Stimulated activated CD4-positive, alpha-beta T cell treated with anti-CD3 and anti-CD28 coated beads, Interleukin-15, amount 100 ng/mL, for 48 hours (primary cell): Measurements from ENCODE around the gene B9D1.
"Not testable (repeated sequence)": the region's sequence is repeated elsewhere in the genome, so short reads cannot be mapped to it uniquely, and the experiment has no call there.

ENCODE experiments used
- DNase-seq, 2 donors: peaks; one replicate each; pipeline ENCODE4 v3.0.0-alpha.2; 2020; ENCODE audit warnings: low read depth in 2 of 2

Gene B9D1

DNA sequence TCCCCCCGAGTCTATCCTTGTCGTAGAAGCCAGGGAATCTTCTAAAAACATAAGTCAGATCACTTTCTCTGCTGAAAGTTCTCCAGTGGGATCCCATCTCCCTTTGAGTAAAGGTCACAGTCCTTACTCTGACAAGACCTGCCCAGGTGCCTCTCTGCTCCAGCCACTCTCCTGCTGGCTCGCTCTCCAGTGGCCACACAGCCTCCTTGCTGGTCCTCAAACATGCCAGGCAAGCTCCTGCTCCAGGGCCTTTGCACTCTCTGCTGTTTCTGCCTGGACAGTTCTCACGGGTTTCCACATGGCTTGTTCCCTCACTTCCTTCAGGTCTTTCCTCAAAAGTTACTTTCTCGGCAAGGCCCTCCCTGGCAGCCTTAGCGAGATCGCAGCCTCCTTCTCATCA lies 3.4 kb downstream of the B9D1 start:
- DNase-seq = no peak

GRCh38 chr17:19357761-19358160 lies 4.8 kb downstream of the B9D1 start:
- no peak for DNase-seq

- DNase-seq = no peak
Observed at GRCh38 chr17:19357351-19357750, 5.2 kb downstream of the B9D1 start.

DNA sequence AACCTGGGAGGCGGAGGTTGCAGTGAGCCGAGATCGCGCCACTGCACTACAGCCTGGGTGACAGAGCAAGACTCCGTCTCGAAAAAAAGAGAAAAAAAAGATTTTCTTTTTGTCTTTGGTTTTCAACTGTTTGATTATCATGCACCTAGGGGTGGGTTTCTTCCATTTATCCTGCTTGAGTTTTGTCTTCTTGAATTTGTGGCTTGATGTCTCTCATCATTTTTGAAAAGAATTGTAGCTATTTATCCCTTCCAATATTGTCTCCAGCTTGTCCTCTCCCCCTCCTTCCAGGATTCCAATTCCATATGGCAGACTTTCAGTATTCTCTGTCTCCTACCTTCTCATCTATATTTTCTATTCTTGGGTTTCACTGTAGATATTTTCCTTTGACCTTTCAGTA lies 7.8 kb downstream of the B9D1 start:
- DNase-seq = no peak

DNA sequence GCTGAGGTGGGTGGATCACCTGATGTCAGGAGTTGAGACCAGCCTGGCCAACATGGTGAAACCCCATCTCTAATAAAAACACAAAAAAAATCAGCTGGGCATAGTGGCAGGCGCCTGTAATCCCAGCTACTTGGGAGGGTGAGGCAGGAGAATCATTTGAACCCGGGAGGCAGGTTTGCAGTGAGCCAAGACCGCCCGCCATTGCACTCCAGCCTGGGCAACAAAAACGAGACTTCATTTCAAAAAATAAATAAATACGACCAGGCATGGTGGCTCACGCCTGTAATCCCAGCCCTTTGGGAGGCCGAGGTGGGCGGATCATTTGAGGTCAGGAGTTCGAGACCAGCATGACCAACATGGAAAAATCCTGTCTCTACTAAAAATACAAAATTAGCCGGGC lies 9.1 kb downstream of the B9D1 start:
- DNase-seq = not testable (repeated sequence)

DNA sequence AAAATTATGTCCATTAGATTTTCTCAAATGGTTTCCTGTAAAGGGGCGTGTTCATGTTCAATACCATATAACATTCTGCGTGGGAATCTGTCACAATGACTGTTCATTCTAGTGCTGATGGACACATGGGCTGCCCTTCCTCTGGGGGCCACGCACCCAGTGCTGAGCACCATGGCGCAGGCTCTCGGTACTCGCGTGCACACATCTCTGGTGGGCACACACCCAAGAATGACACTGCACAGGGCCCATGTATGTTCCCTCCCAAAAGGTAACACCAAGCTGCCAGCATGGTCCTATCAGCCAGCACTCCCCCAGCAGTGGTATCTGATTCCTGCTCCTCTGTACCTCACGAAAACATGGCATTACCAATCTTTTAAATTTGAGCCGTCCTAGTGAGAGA lies 13.7 kb downstream of the B9D1 start:
- no peak for DNase-seq

DNA sequence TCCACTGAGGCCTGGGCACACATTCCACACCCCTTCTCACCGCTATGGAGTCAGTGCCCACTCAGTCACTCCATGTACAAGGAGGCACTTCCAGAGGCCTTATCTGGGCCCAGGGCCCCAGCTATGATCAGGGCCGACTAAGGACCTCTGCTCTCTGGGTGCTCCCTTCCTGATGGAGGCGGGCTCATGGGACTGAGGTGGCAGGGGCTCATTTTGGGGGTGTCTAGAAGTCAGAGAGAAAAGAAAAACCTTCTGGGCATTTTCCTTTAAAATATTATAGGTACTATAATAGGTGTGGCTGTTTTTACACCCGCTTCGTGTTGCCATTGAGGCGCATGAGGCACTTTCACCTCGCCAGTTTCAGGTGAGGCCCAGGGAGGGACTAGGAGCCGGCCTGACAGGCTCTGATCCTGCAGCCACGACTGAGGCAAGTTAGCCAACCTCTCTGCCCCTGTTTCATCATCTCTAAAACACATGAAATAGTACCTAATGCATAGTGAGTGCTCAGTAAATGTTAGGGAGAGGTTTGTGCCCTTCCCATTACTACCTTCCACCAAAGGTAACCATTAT lies 14.4 kb downstream of the B9D1 start:
- no peak for DNase-seq

- DNase-seq = no peak
Observed at GRCh38 chr17:19347323-19348080, 15.0 kb downstream of the B9D1 start.

GRCh38 chr17:19346351-19347255 lies 15.9 kb downstream of the B9D1 start:
- DNase-seq = no peak

- no peak for DNase-seq
Observed at GRCh38 chr17:19345486-19346350, 16.8 kb downstream of the B9D1 start.

DNA sequence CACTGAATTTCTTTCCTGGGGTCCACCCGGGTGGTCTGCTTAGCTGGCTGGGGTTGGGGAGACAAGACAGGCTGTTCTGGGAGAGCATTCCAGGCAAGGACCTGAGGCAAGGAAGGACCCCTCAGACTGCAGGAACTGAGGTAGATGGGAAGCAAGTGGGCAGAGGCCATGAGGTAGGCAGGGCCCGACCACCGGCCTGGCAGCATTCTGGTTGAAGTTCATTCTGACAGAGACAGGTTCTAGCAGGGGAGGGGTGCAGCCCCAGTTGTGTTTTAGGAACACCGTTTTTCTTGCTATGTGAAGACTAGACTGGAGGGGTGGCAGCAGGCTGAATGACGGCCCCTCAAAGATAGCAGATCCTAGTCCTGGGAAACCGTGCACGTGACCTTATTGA lies 17.5 kb downstream of the B9D1 start:
- no peak for DNase-seq

- DNase-seq = no peak
Observed at GRCh38 chr17:19344311-19345066, 18.0 kb downstream of the B9D1 start.

GRCh38 chr17:19343671-19344151 lies 18.8 kb downstream of the B9D1 start:
- DNase-seq = no peak

DNA sequence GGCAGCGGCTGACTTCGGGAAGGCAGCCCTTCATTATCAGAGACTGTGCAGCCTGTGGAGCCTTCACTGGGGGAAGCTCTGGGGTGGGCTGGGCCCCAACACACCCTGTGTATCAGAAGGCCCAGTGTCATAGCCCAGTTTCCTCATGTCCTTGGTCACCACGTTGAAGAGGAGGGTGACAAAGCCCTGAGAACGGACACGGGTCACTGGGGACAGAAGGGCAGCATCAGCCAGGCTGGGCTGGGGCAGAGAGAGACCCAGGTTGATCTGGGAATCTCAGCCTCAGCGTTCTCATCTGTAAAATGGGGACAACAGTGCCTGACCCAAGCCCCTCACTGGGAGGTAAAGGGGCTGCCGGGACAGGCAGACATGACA lies 19.3 kb downstream of the B9D1 start:
- DNase-seq = no peak

DNA sequence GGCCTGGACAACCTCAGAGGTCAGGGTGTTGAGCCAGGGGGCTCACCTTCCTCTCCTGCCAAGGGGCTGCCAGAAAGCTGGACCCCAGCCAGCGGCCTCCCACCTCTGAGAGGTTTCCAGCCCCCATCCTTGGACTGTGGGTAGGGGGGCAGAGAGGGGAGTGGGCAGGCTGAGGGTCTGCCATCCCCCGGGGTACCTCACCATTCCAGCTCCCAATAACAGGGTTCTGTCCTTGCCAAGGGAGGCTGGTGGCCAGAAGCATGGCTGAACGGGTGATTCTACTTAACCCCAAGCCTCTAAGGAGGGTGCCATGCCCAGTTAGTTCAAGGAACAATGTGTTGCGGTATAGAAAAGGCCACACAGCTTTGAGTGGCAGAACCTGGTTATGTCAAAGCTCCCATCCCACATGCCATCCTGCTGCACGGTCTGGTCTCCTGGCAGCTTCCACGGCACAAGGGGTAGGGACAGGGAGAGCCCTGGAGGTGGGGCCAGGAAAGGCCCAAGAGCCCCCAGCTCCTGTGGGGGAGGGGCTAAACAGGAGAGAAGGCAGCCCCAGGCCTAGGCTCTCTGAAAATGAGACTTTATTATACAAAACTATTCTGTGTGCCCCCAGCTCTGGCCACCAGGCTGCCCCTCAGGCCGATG lies 19.8 kb downstream of the B9D1 start:
- DNase-seq = no peak

GRCh38 chr17:19341641-19342610 lies 20.6 kb downstream of the B9D1 start:
- no peak for DNase-seq

GRCh38 chr17:19341211-19341631 lies 21.3 kb downstream of the B9D1 start:
- no peak for DNase-seq

DNA sequence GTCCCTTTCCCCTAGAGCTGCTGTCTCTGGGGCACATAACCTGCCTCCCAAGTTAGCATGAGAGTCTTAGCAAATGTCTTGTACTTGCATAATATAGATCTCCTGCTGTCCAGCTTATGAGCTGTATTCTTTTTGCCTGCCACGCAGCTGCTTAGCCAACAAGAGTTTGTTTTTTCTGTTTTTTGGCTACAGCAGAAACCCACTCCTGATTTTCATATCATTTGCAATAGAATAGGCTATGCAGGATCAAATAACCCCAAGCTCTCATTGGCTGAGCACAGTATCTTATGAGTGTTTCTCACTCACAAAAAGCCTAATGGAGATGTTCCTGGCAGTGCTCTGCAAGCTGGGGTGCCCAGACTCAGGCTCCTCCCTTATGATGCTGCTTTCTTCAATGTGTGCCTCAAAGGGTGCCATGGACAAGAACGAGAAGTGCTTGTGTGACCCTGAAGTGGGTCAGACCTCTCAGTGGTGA lies 23.1 kb downstream of the B9D1 start:
- DNase-seq = no peak
